ENCODE measurements around the gene TOX2.

- TF ChIP-seq CTCF (IDR thresholded peaks at IDR 0.05) (no peak), POLR2A (IDR thresholded peaks at IDR 0.05) (no peak)
Observed at GRCh38 chr20:43904827-43905177, 9.8 kb upstream of the TOX2 start.

Measured in prostate gland (tissue), 2 donors.